Psoas muscle (tissue), 8 donors: ENCODE measurements around the gene GZF1. TPM values are rescaled to one million over a fixed set of nuclear protein-coding genes. Genes with fewer than 3 reads are reported as not detected.
A peak's percentile ranks its signal among the peaks of the same experiment; 100 is the strongest.

Experiments used
- ATAC-seq, 4 donors: fragments of 200-7000 bp; cut with Tn5 transposase; one replicate each; pipeline ENCODE4 v1.9.1; 2020; ENCODE audit warnings: moderate library complexity in 3 of 4, mild to moderate bottlenecking in 2 of 4
- DNase-seq, 2 donors: peaks; one replicate each; pipeline ENCODE4 v3.0.0-alpha.2; 2020
- H3K27ac ChIP-seq: fragments of 200-600 bp; one replicate; pipeline ENCODE4 v1.8.0; 2022
- H3K27me3 ChIP-seq, 3 donors: fragments of 200-600 bp in 1 of 3; one replicate each; pipeline versions ENCODE4 v1.6.1 to v1.8.0; 2013 to 2022; ENCODE audit warnings: low read length in 2 of 3, mild to moderate bottlenecking in 2 of 3, moderate library complexity in 1 of 3; ENCODE audit not compliant: insufficient read depth in 3 of 3
- H3K36me3 ChIP-seq, 2 donors: fragments of 200-600 bp in 1 of 2; one replicate each; pipeline versions ENCODE4 v1.6.1 to v1.8.0; 2013 to 2022; ENCODE audit warnings: low read depth in 1 of 2, mild to moderate bottlenecking in 1 of 2, moderate library complexity in 1 of 2; ENCODE audit not compliant: insufficient read depth in 1 of 2
- H3K4me1 ChIP-seq: fragments of 200-600 bp; one replicate; pipeline ENCODE4 v1.8.0; 2022
- H3K4me3 ChIP-seq: fragments of 200-600 bp; one replicate; pipeline ENCODE4 v1.8.0; 2022; ENCODE audit warnings: mild to moderate bottlenecking
- H3K9me3 ChIP-seq: fragments of 200-600 bp; one replicate; pipeline ENCODE4 v1.8.0; 2022
- WGBS, 3 donors: extraction: QIAGEN DNeasy Blood & Tissue Kit; methylation state at CpG; one replicate each; pipeline versions ENCODE4 v1.1.6 to v1.1.7; 2013; 5-methylcytosine and 5-hydroxymethylcytosine counted together
- intact Hi-C, 2 donors: fragments of 100-400 bp; cut with DNase I; formaldehyde crosslinking; loops; one replicate each; pipeline versions ENCODE4 v1.11.0 to v1.14.2; 2022
- polyA plus RNA-seq, 3 donors: library from polyadenylated mRNA; stranded (reverse); fragments of 200-250 nt; gene quantifications; one replicate each; pipeline ENCODE4 v1.2.3, GENCODE V29; 2013
- total RNA-seq, 4 donors: library from RNA; stranded (reverse); fragmentation: NEBNext Ultra II Directional in 2 of 4; extraction: Animal tissue kit (Norgen Biotek cat#: 25700) in 2 of 4; gene quantifications; one replicate each; pipeline versions ENCODE4 v1.2.1 to v1.2.4, GENCODE V29; 2021 to 2023
- TF ChIP-seq, protein P1 (sequence below): fragments of 200-600 bp; IDR thresholded peaks from one replicate; pipeline ENCODE4 v1.8.0; 2022; ENCODE audit warnings: antibody characterized with exemption
- donor health status: healthy with polysubstance abuse.
- donor health status: DM: no; HTN: no; CAD: no; lungs with moderate emphysema.
- donor health status: Bipolar disorder and iron deficiency.
- donor health status: healthy.
- donor health status: DM: yes; HTN: yes; CAD: no.
- donor health status: DM: no; HTN: no; CAD: no.
- donor health status: DM: no; HTN: no; CAD: no.
- donor health status: DM: yes; HTN: yes; CAD: no.

GZF1 gene
- total and polyA plus RNA-seq, 7 donors, result 5.3 to 20.7 (median 10.5) TPM

DNA sequence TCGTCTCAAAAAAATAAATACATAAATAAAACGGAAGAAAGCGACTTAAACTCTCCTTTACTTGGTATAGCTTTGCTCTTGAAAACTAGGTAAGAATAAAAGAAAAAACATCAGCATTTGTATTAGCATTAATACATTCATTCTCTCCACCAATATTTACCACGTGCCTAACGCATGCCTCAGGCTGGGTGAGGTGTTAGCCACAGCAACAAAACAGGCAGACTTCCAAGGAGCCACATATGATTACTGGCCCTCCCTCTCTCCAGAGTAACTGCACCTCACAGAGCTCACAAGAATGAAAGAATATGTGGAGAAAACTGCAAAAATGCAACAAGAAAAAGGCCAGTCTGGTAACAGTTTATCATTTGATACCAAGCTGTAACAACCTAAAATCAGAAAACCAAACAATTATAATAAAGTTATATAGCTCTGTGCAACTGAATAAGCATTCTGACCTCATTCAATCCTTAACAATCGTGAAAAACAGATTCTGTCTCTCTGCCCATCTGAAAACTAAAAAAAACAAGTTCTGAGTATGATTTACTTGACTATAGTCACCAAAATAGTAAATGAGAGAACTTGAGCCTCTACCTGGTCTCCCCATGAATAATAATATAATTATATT, 54.1 kb downstream of the GZF1 start:
- no peak overlapping the region for H3K4me3 ChIP-seq
- intact Hi-C loops, result loop anchor here (5.0 to 10.0 kb wide), 2 partner anchors 54 to 61 kb away; partner anchors contain the start of genes GZF1 (in 1 of the 2) and NXT1 (in 1 of the 2)
- ATAC-seq (peak in 1 of 4 donors; percentile 35), DNase-seq (no peak)
- WGBS, 3 donors, result 63 to 79% (median 68%) methylated on average over 6 of the region's 6 CpGs
- no peaks in the 10 kb centered on the region for H3K27me3 ChIP-seq
- H3K36me3 ChIP-seq, result no peaks in the 10 kb centered on the region
- peaks cover 57% of the 10 kb centered on the region for H3K4me1 ChIP-seq
- peak overlapping the region; percentile 93 for H3K27ac ChIP-seq
- H3K9me3 ChIP-seq, result no peaks in the 10 kb centered on the region
- TF ChIP-seq, protein P1, sequence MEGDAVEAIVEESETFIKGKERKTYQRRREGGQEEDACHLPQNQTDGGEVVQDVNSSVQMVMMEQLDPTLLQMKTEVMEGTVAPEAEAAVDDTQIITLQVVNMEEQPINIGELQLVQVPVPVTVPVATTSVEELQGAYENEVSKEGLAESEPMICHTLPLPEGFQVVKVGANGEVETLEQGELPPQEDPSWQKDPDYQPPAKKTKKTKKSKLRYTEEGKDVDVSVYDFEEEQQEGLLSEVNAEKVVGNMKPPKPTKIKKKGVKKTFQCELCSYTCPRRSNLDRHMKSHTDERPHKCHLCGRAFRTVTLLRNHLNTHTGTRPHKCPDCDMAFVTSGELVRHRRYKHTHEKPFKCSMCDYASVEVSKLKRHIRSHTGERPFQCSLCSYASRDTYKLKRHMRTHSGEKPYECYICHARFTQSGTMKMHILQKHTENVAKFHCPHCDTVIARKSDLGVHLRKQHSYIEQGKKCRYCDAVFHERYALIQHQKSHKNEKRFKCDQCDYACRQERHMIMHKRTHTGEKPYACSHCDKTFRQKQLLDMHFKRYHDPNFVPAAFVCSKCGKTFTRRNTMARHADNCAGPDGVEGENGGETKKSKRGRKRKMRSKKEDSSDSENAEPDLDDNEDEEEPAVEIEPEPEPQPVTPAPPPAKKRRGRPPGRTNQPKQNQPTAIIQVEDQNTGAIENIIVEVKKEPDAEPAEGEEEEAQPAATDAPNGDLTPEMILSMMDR, result no peak

- intact Hi-C loops, result loop anchor here (5.0 to 10.0 kb wide), 2 partner anchors 56 to 63 kb away; partner anchors contain the start of genes GZF1 (in 1 of the 2) and NXT1 (in 1 of the 2)
- H3K4me1 ChIP-seq, result peaks cover 45% of the 10 kb centered on the region
- no peaks in the 10 kb centered on the region for H3K9me3 ChIP-seq
- H3K4me3 ChIP-seq, result no peak overlapping the region
- H3K27me3 ChIP-seq, result no peaks in the 10 kb centered on the region
- H3K36me3 ChIP-seq, result no peaks in the 10 kb centered on the region
- DNase-seq (no peak), ATAC-seq (no peak)
- peak overlapping the region; percentile 93 for H3K27ac ChIP-seq
- TF ChIP-seq, protein P1, result no peak
These were observed 55.9 kb downstream of the GZF1 start for GRCh38 chr20:23417861-23418260.

GRCh38 chr20:23419657-23419994, 57.6 kb downstream of the GZF1 start:
- ATAC-seq (no peak), DNase-seq (no peak)
- Histone ChIP-seq H3K36me3 (no peaks in the 10 kb centered on the region), H3K27me3 (no peaks in the 10 kb centered on the region), H3K4me3 (peak overlapping the region; percentile 92), H3K27ac (peak overlapping the region; percentile 93), H3K9me3 (no peaks in the 10 kb centered on the region), H3K4me1 (peaks cover 40% of the 10 kb centered on the region)
- TF ChIP-seq, protein P1, result no peak
- WGBS, 3 donors, result 24 to 32% (median 31%) methylated on average over 5 of the region's 5 CpGs
- intact Hi-C loops, result loop anchor here (5.0 to 10.0 kb wide), 2 partner anchors 57 to 65 kb away; partner anchors contain the start of genes GZF1 (in 1 of the 2) and NXT1 (in 1 of the 2)

DNA sequence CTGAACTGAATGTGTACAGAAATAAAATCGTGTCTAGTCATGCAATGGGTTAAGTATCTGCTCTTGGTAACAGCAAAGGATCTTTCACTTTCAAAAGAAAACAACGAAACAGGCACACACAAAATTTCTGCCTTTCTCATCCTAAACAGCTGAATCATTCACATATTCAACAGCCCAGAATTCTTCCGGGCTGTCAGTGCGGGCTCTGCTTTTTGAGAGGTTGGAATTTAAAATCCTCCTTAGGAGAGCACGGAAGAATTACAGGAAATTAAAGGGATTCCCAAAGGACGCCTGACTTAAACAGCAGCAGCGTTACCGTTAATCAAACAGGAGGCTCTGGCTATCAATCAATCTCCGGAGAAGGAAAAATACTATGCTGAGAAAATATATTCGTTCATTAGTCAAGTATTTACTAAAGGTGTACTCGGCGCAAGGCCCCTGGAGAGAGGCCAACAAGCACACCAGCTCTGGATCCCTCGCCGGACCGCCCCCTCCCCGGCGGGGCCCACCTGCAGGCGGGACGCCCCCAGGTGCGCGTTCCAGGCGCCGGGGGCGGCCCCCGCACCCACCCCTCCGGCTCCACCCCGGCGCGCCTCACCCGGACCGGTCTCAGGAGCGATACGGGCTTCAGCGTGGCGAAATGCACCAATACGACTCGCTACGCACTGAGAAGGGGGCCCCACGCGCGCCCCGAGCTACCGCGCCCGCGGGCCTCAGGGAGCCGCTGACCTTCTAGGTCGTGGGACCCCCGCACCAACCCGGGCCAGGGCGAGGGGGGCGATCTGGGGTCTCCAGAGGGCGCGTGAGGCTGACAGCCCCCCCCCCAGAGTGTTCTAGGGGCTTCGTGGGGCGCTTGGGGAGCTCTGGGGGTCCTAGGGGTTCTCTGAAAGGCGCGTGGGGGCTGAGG, 58.3 kb downstream of the GZF1 start:
- Histone ChIP-seq H3K4me3 (peak overlapping the region; percentile 92), H3K4me1 (peaks cover 40% of the 10 kb centered on the region), H3K27ac (peak overlapping the region; percentile 93), H3K36me3 (no peaks in the 10 kb centered on the region), H3K27me3 (no peaks in the 10 kb centered on the region), H3K9me3 (no peaks in the 10 kb centered on the region)
- intact Hi-C loops, result loop anchor here (5.0 to 10.0 kb wide), 4 partner anchors 58 to 725 kb away; partner anchors contain the start of genes NXT1 (in 2 of the 2) and GZF1 (in 1 of the 2)
- ATAC-seq (peak; percentile 38 to 74 (median 65)), DNase-seq (peak; percentile 49 to 68)
- 0 to 1% (median 0%) methylated on average over 56 to 58 of the region's 58 CpGs for WGBS, 3 donors
- TF ChIP-seq, protein P1, result no peak
